ENCODE measurements around the gene SERINC5.

DNA sequence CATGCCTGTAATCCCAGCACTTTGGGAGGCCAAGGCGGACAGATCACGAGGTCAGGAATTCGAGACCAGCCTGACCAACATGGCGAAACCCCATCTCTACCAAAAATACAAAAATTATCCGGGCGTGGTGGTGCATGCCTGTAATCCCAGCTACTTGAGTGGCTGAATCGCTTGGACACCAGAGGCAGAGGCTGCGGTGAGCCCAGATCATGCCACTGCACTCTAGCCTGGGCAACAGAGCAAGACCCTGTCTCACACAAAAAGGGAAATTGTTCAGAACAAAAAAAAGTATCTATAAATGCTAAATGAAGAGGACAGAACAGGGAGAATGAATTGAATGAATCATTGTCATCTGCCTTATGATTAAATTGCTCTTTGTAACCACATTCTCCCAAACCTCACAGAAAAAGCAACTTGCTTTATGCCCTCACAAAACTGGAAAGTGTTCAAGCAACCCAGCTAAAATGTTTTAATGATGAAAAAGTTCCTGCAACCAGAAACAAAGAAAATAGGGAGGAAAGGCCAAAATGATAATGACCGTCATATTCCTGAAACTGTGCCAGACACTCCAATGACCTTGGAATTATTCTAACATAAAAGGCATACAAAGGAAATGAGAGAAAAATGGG is 83.7 kb downstream of the SERINC5 start:
- TF ChIP-seq, protein P1, sequence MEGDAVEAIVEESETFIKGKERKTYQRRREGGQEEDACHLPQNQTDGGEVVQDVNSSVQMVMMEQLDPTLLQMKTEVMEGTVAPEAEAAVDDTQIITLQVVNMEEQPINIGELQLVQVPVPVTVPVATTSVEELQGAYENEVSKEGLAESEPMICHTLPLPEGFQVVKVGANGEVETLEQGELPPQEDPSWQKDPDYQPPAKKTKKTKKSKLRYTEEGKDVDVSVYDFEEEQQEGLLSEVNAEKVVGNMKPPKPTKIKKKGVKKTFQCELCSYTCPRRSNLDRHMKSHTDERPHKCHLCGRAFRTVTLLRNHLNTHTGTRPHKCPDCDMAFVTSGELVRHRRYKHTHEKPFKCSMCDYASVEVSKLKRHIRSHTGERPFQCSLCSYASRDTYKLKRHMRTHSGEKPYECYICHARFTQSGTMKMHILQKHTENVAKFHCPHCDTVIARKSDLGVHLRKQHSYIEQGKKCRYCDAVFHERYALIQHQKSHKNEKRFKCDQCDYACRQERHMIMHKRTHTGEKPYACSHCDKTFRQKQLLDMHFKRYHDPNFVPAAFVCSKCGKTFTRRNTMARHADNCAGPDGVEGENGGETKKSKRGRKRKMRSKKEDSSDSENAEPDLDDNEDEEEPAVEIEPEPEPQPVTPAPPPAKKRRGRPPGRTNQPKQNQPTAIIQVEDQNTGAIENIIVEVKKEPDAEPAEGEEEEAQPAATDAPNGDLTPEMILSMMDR (IDR thresholded peaks at IDR 0.05), result no peak
- TF ChIP-seq POLR2A (IDR thresholded peaks at IDR 0.05), result no peak

All from adrenal gland (tissue), 5 donors.